Sigmoid colon (tissue), 7 donors: ENCODE data around the gene PHAF1. TPM values are rescaled to one million over a fixed set of nuclear protein-coding genes. Genes with fewer than 3 reads are reported as not detected.

Source experiments
- DNase-seq: peaks from one replicate; pipeline ENCODE4 v3.0.0-alpha.2; 2019
- H3K27ac ChIP-seq, 4 donors: fragments of 200-600 bp; sonication (generic); one replicate each; pipeline ENCODE4 v1.5.1; 2016 to 2019; ENCODE audit warnings: mild to moderate bottlenecking in 1 of 4
- H3K27me3 ChIP-seq, 3 donors: fragments of 200-600 bp; sonication (generic); one replicate each; pipeline ENCODE4 v1.5.1; 2019; ENCODE audit warnings: mild to moderate bottlenecking in 1 of 3
- H3K36me3 ChIP-seq, 4 donors: fragments of 200-600 bp; sonication (generic); one replicate each; pipeline ENCODE4 v1.5.1; 2016 to 2019
- H3K4me1 ChIP-seq, 4 donors: fragments of 200-600 bp; sonication (generic); one replicate each; pipeline ENCODE4 v1.5.1; 2017 to 2019
- H3K4me3 ChIP-seq, 4 donors: fragments of 200-600 bp; sonication (generic); one replicate each; pipeline ENCODE4 v1.5.1; 2017 to 2019; ENCODE audit warnings: mild to moderate bottlenecking in 2 of 4, moderate library complexity in 1 of 4
- H3K9me3 ChIP-seq, 4 donors: fragments of 200-600 bp in 3 of 4; sonication (generic) in 3 of 4; one replicate each; pipeline versions ENCODE4 v1.5.1 to v1.6.1; 2013 to 2019
- EP300 ChIP-seq, 4 donors: sonication (generic); formaldehyde crosslinking; IDR thresholded peaks; one replicate each; pipeline ENCODE4 v1.6.1; 2017; ENCODE audit warnings: antibody characterized with exemption in 4 of 4
- POLR2A ChIP-seq, 2 donors: fragments of 450-650 bp; IDR thresholded peaks; one replicate each; pipeline ENCODE4 v1.6.1; 2016; ENCODE audit warnings: antibody characterized with exemption in 2 of 2, mild to moderate bottlenecking in 2 of 2, moderate library complexity in 2 of 2
- POLR2AphosphoS5 ChIP-seq, 4 donors: sonication (generic); formaldehyde crosslinking; IDR thresholded peaks; one replicate each; pipeline ENCODE4 v1.6.1; 2017; ENCODE audit warnings: antibody characterized with exemption in 4 of 4
- WGBS, 2 donors: extraction: QIAGEN DNeasy Blood & Tissue Kit; methylation state at CpG; one replicate each; pipeline ENCODE4 v1.1.7; 2013; 5-methylcytosine and 5-hydroxymethylcytosine counted together
- intact Hi-C: fragments of 100-400 bp; cut with DNase I; formaldehyde crosslinking; loops from one replicate; pipeline ENCODE4 v1.15.1; 2023
- polyA plus RNA-seq, 3 donors: library from polyadenylated mRNA; stranded (reverse); fragments of 200-250 nt; gene quantifications; one replicate each; pipeline ENCODE4 v1.2.3, GENCODE V29; 2013
- total RNA-seq, 4 donors: library from RNA; depleted of rRNA; stranded (reverse); fragments of >200 nt; gene quantifications; one replicate each; pipeline ENCODE4 v1.1.0, GENCODE V29; 2016
- TF ChIP-seq, protein P1 (sequence below), 4 experiments: fragments of 450-650 bp in 3 of 4; fragments of 200-600 bp in 1 of 4; IDR thresholded peaks; one replicate each; pipeline ENCODE4 v1.5.1; 2016 to 2019; ENCODE audit warnings: antibody characterized with exemption in 4 of 4, mild to moderate bottlenecking in 3 of 4, moderate library complexity in 2 of 4
- donor health status: healthy with polysubstance abuse.
- donor health status: Bipolar disorder and iron deficiency.
- donor health status: healthy.

Gene PHAF1
- total and polyA plus RNA-seq, 7 donors: 8.9 to 16.3 (median 11.4) TPM

DNA sequence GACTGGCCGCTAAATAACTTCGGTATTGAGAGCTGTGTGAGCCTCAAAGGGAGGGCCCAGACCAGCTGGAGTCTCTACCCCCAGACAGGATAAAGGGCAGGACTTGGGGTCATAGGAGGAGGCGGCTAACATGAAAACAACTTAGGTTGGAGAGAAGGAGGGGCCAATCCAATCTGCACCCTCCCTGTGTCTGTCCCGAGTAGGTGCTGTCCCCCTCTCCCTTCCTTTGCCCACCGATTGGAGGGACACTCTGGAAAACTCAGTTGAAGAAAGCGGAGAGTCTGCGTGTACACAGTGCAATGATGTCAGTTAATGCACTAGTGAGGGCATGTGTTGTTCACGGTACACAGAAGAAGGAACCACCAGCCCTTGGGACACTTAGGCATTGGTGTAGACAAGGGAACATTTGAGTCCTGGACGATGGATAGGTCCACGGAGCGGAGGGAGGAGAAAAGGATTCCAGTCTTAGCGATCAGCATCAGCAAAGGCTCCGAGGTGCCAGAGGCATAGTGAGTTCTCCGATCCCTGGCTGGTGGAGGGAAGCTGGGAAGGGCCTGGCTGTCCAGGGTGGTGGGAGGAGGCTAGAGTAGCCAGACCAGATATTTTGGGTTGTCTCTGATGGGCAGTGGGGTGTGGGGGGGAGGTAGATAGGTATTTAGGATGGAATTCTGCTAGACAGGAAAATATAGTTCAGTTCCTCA, 61.4 kb downstream of the PHAF1 start:
- WGBS, 2 donors: 50 to 55% methylated on average over 14 of the region's 14 CpGs
- Histone ChIP-seq H3K27ac (peak overlapping the region; percentile 87 to 95 (median 90)), H3K4me1 (peaks cover 0 to 57% (median 52%) of the 10 kb centered on the region in 4 donors), H3K27me3 (peaks cover under 1 to 3% (median 2%) of the 10 kb centered on the region in 3 donors), H3K36me3 (no peaks in the 10 kb centered on the region), H3K4me3 (peak overlapping the region; percentile 29 to 57 (median 48)), H3K9me3 (no peaks in the 10 kb centered on the region)
- intact Hi-C loops: no loop called here
- TF ChIP-seq, protein P1, sequence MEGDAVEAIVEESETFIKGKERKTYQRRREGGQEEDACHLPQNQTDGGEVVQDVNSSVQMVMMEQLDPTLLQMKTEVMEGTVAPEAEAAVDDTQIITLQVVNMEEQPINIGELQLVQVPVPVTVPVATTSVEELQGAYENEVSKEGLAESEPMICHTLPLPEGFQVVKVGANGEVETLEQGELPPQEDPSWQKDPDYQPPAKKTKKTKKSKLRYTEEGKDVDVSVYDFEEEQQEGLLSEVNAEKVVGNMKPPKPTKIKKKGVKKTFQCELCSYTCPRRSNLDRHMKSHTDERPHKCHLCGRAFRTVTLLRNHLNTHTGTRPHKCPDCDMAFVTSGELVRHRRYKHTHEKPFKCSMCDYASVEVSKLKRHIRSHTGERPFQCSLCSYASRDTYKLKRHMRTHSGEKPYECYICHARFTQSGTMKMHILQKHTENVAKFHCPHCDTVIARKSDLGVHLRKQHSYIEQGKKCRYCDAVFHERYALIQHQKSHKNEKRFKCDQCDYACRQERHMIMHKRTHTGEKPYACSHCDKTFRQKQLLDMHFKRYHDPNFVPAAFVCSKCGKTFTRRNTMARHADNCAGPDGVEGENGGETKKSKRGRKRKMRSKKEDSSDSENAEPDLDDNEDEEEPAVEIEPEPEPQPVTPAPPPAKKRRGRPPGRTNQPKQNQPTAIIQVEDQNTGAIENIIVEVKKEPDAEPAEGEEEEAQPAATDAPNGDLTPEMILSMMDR (IDR thresholded peaks at IDR 0.05): no peak
- TF ChIP-seq EP300 (IDR thresholded peaks at IDR 0.05) (no peak), POLR2AphosphoS5 (IDR thresholded peaks at IDR 0.05) (no peak)
- no peak for DNase-seq

- TF ChIP-seq, protein P1 (IDR thresholded peaks at IDR 0.05): no peak
- TF ChIP-seq POLR2A (IDR thresholded peaks at IDR 0.05) (no peak), POLR2AphosphoS5 (IDR thresholded peaks at IDR 0.05) (no peak), EP300 (IDR thresholded peaks at IDR 0.05) (no peak)
- H3K4me3 ChIP-seq: peak overlapping the region in 3 of 4 donors; percentile 40 to 52 (median 52)
These were observed 63.6 kb downstream of the PHAF1 start for GRCh38 chr16:67173323-67173722.

DNA sequence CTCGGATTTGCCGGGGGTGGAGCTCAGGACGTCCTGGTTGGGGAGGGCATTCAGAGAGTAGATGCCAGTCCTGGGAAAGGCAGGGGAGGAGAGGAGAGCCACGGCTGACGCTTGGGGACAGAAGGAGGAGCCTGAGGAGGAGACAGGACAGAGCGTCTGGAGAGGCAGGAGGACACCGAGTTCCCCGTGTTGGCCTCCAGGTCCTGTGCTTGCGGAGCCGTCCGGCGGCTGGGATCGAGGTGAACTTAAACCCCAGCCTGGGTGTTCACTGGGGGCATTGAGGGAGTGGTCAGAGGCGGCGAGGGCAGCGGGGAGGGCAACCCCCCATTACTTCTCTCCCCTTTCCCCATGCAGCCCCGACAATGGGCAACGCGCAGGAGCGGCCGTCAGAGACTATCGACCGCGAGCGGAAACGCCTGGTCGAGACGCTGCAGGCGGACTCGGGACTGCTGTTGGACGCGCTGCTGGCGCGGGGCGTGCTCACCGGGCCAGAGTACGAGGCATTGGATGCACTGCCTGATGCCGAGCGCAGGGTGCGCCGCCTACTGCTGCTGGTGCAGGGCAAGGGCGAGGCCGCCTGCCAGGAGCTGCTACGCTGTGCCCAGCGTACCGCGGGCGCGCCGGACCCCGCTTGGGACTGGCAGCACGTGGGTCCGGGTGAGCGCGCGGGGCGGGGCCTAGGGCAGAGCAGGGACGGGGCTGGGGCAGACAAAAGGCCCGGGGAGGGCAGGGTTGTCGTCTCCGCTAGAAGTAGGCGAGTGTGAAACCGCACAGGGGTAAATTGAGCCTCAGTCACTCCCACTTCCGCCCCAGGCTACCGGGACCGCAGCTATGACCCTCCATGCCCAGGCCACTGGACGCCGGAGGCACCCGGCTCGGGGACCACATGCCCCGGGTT, 64.3 kb downstream of the PHAF1 start:
- no peaks in the 10 kb centered on the region for H3K27me3 ChIP-seq
- no peaks in the 10 kb centered on the region for H3K9me3 ChIP-seq
- H3K4me1 ChIP-seq: peaks cover 0 to 67% (median 61%) of the 10 kb centered on the region in 4 donors
- 1% methylated on average over 71 of the region's 71 CpGs for WGBS, 2 donors
- H3K36me3 ChIP-seq: no peaks in the 10 kb centered on the region
- TF ChIP-seq EP300 (IDR thresholded peaks at IDR 0.05) (peak in 1 of 4 donors; percentile 70), POLR2AphosphoS5 (IDR thresholded peaks at IDR 0.05) (peak; percentile 54 to 86 (median 76)), POLR2A (IDR thresholded peaks at IDR 0.05) (peak; percentile 61 to 67)
- TF ChIP-seq, protein P1 (IDR thresholded peaks at IDR 0.05): peak in 3 of 4 experiments; percentile 10 to 37 (median 33)
- H3K4me3 ChIP-seq: peak overlapping the region; percentile 22 to 52 (median 46)
- H3K27ac ChIP-seq: peak overlapping the region; percentile 89 to 95 (median 90)
- peak; percentile 96 for DNase-seq
- intact Hi-C loops: no loop called here

More at GRCh38 chr16:67173323-67173722, 63.6 kb downstream of the PHAF1 start:
- Histone ChIP-seq H3K9me3 (no peaks in the 10 kb centered on the region), H3K36me3 (no peaks in the 10 kb centered on the region), H3K27me3 (no peaks in the 10 kb centered on the region), H3K4me1 (peaks cover 0 to 67% (median 60%) of the 10 kb centered on the region in 4 donors), H3K27ac (peak overlapping the region; percentile 89 to 95 (median 90))
- 78 to 98% methylated on average over 1 of the region's 1 CpG for WGBS, 2 donors
- intact Hi-C loops: no loop called here
- DNase-seq: no peak

DNA sequence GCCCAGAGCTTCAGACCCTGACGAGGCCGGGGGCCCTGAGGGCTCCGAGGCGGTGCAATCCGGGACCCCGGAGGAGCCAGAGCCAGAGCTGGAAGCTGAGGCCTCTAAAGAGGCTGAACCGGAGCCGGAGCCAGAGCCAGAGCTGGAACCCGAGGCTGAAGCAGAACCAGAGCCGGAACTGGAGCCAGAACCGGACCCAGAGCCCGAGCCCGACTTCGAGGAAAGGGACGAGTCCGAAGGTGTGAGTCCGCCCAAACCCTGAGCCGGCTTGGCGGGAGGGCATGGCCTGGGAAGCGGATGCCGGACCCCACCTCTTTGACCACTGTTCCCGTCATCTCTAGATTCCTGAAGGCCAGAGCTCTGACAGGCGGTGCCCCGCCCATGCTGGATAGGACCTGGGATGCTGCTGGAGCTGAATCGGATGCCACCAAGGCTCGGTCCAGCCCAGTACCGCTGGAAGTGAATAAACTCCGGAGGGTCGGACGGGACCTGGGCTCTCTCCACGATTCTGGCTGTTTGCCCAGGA, 65.0 kb downstream of the PHAF1 start:
- peaks cover 0 to 60% (median 54%) of the 10 kb centered on the region in 4 donors for H3K4me1 ChIP-seq
- TF ChIP-seq POLR2A (IDR thresholded peaks at IDR 0.05): no peak
- TF ChIP-seq, protein P1 (IDR thresholded peaks at IDR 0.05): no peak
- TF ChIP-seq POLR2AphosphoS5 (IDR thresholded peaks at IDR 0.05): no peak
- no peak for TF ChIP-seq EP300 (IDR thresholded peaks at IDR 0.05)
- WGBS, 2 donors: 41 to 59% methylated on average over 31 of the region's 31 CpGs
- H3K36me3 ChIP-seq: no peaks in the 10 kb centered on the region
- intact Hi-C loops: no loop called here
- H3K4me3 ChIP-seq: peak overlapping the region; percentile 22 to 52 (median 46)
- no peaks in the 10 kb centered on the region for H3K27me3 ChIP-seq
- no peaks in the 10 kb centered on the region for H3K9me3 ChIP-seq
- no peak for DNase-seq
- H3K27ac ChIP-seq: peak overlapping the region; percentile 89 to 95 (median 90)
